Erythroblast (primary cell): Measurements from ENCODE around the gene MDK.
"Not testable (repeated sequence)": the region's sequence is repeated elsewhere in the genome, so short reads cannot be mapped to it uniquely, and the experiment has no call there.

Source experiments
- DNase-seq, 2 experiments: peaks; one replicate each; lab custom pipeline; 2025; lab: John Stamatoyannopoulos, UW
- GATA1 ChIP-seq: IDR thresholded peaks from 2 replicates; pipeline ENCODE4 v1.6.1; 2011; ENCODE audit warnings: low read depth, mild to moderate bottlenecking, control low read depth, low read length, moderate library complexity
- POLR2A ChIP-seq: IDR thresholded peaks from 2 replicates; pipeline ENCODE4 v1.6.1; 2011; ENCODE audit warnings: mild to moderate bottlenecking, low read length

The MDK gene

GRCh38 chr11:46369458-46370152, 11.9 kb upstream of the MDK start:
- peak; percentile 69 to 79 for DNase-seq
- TF ChIP-seq GATA1 (no peak), POLR2A (no peak)

- no peak for DNase-seq
- no peak for TF ChIP-seq POLR2A
- TF ChIP-seq GATA1: no peak
These were observed 11.2 kb upstream of the MDK start for GRCh38 chr11:46370253-46370652.

- DNase-seq: not testable (repeated sequence)
These were observed 10.2 kb upstream of the MDK start for GRCh38 chr11:46371262-46371661.

DNA sequence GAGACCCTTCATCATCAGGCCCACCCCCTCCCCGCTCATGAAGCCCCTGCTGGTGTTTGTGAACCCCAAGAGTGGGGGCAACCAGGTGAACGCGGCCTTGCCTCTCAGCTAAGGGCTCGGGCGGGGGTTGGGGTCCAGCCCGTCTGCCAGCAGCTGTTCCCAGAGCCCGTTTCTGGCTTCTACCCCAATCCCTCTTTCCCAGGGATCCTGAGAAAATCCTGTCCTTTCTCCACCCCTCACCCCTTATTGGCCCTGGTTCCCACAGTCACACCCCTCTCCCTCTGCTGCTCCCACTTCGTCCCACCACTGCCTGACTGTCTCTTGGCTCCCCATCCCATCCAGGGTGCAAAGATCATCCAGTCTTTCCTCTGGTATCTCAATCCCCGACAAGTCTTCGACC, 9.4 kb upstream of the MDK start:
- TF ChIP-seq GATA1 (no peak), POLR2A (no peak)

DNA sequence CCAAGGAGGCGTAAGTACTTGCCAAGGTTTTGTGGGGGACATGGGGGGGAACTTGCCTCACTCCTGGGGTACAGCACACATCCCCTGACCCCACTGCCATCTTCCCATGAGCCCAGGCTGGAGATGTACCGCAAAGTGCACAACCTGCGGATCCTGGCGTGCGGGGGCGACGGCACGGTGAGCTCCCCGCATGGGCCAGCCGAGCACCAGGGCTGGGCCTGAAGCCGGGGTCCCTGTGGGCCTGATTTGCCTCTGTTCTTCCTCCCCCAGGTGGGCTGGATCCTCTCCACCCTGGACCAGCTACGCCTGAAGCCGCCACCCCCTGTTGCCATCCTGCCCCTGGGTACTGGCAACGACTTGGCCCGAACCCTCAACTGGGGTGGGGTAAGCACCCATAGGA, 9.0 kb upstream of the MDK start:
- not testable (repeated sequence) for DNase-seq

More for the DNA sequence above, 9.4 kb upstream of the MDK start:
- no peak for DNase-seq

GRCh38 chr11:46373787-46374740, 7.4 kb upstream of the MDK start:
- no peak for TF ChIP-seq GATA1
- no peak for TF ChIP-seq POLR2A

DNA sequence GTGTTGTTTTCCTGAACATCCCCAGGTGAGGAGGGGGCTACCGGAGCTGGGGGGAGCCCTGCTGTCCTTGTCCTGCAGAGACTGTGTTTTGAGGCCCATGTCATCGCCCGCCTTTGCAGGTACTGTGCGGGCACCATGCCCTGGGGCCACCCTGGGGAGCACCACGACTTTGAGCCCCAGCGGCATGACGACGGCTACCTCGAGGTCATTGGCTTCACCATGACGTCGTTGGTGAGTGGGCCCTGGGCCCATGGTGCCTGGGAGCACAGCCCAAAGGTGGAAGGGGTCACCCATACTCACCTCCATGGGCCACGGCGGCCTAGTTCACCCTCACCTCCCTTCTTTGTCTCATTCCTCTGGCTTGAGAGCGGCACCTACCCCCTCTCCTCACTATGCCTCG, 6.7 kb upstream of the MDK start:
- no peak for TF ChIP-seq GATA1
- TF ChIP-seq POLR2A: no peak
- no peak for DNase-seq

More at GRCh38 chr11:46373787-46374740, 7.4 kb upstream of the MDK start:
- no peak for DNase-seq

DNA sequence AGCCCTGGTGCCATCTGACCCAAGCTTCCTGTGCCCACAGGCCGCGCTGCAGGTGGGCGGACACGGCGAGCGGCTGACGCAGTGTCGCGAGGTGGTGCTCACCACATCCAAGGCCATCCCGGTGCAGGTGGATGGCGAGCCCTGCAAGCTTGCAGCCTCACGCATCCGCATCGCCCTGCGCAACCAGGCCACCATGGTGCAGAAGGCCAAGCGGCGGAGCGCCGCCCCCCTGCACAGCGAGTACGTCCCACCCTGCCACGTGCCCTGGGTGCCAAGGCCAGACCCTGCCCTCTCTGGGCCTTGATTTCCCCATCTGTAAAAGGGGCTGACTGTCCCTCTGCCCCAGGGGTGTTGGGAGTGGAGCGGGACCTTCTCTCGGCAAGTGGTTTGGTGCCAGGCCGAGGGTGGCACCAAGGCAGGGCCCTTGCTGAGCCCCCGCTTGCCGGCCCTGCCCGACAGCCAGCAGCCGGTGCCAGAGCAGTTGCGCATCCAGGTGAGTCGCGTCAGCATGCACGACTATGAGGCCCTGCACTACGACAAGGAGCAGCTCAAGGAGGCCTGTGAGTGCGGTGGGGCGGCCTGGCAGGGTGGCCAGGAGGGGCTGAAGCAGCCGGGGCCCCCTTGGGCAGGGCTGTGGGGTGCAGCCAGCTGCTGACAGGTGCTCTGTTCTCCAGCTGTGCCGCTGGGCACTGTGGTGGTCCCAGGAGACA, 5.9 kb upstream of the MDK start:
- TF ChIP-seq GATA1: no peak
- TF ChIP-seq POLR2A: no peak
- DNase-seq: no peak

GRCh38 chr11:46376258-46377050, 5.0 kb upstream of the MDK start:
- TF ChIP-seq POLR2A (no peak), GATA1 (no peak)

GRCh38 chr11:46377290-46377689, 4.2 kb upstream of the MDK start:
- TF ChIP-seq GATA1: no peak
- no peak for TF ChIP-seq POLR2A
- no peak for DNase-seq

More at GRCh38 chr11:46376258-46377050, 5.0 kb upstream of the MDK start:
- DNase-seq: no peak

- DNase-seq: no peak
- no peak for TF ChIP-seq POLR2A
- TF ChIP-seq GATA1: no peak
These were observed 3.6 kb upstream of the MDK start for GRCh38 chr11:46377831-46378230.

- no peak for TF ChIP-seq GATA1
- TF ChIP-seq POLR2A: no peak
- no peak for DNase-seq
These were observed 3.2 kb upstream of the MDK start for GRCh38 chr11:46378296-46378695.

DNA sequence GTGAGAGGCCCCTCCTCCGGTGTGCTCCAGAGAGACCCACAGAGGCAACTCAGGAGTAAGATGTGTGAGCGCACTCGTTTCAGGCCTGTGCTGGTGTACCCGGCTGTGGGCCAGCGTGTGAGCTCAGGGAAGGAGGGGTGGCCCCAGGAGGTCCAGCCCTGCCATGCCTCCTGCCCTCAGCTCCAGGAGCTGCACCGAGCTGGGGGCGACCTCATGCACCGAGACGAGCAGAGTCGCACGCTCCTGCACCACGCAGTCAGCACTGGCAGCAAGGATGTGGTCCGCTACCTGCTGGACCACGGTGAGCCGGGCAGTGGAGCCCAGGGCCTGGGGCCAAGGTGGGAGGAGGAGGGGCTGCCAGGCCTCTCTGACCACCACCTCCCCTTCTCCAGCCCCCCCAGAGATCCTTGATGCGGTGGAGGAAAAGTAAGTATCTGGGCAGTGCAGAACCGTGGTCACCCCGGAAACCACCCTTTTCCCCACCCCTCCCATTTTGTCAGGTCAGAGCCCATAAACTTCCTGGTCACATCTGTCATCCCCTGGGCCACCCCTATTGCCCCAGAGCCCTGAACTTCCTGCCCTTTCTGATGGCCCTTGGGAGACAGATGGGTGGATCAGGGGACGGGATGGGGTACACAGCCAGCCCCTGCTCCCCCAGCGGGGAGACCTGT, 2.5 kb upstream of the MDK start:
- TF ChIP-seq POLR2A (no peak), GATA1 (no peak)

GRCh38 chr11:46379482-46380293, 1.8 kb upstream of the MDK start:
- not testable (repeated sequence) for DNase-seq

More for the DNA sequence above, 2.5 kb upstream of the MDK start:
- DNase-seq: no peak
